SU-DHL-6 (cell line): ENCODE results near the gene SHROOM1.

Experiments used
- H2AFZ ChIP-seq: fragments of 200-600 bp; sonication (generic); 2 replicates; pipeline ENCODE4 v1.6.1; 2014; ENCODE audit warnings: low read depth, mild to moderate bottlenecking, moderate library complexity, mixed read lengths, antibody characterized with exemption, low read length; ENCODE audit not compliant: severe bottlenecking
- H3F3A ChIP-seq: fragments of 200-600 bp; shearing (Covaris generic); 2 replicates; pipeline ENCODE4 v1.6.0; 2016; ENCODE audit warnings: antibody characterized with exemption, mild to moderate bottlenecking; ENCODE audit not compliant: insufficient read depth
- H3K27ac ChIP-seq: fragments of 200-600 bp; sonication (generic); 2 replicates; pipeline ENCODE4 v1.5.1; 2016; ENCODE audit warnings: low read depth, mild to moderate bottlenecking, low read length, moderate library complexity, mixed read lengths
- H3K27me3 ChIP-seq: fragments of 200-600 bp; sonication (generic), shearing (Covaris generic); 2 replicates; pipeline ENCODE4 v1.6.0; 2014; ENCODE audit warnings: mild to moderate bottlenecking, low read length
- H3K36me3 ChIP-seq: fragments of 200-600 bp; sonication (generic); 2 replicates; pipeline ENCODE4 v1.6.1; 2014; ENCODE audit warnings: mild to moderate bottlenecking, low read length, mixed read lengths
- H3K4me2 ChIP-seq: fragments of 300-600, 200-600 bp; shearing (Covaris generic), sonication (generic); 2 replicates; pipeline ENCODE4 v1.6.0; 2014; ENCODE audit warnings: low read length, low read depth, mild to moderate bottlenecking; ENCODE audit not compliant: poor library complexity, severe bottlenecking
- H3K4me3 ChIP-seq: fragments of 200-600 bp; sonication (generic); 2 replicates; pipeline ENCODE4 v1.5.1; 2014; ENCODE audit warnings: antibody characterized with exemption, low read length, mild to moderate bottlenecking, mixed read lengths; ENCODE audit not compliant: insufficient read depth, poor library complexity, severe bottlenecking
- H3K79me2 ChIP-seq: fragments of 200-600 bp; sonication (generic); 2 replicates; pipeline ENCODE4 v1.6.1; 2014; ENCODE audit warnings: mild to moderate bottlenecking, low read length, moderate library complexity; ENCODE audit not compliant: insufficient read depth
- H3K9ac ChIP-seq: fragments of 200-600 bp; sonication (generic); 2 replicates; pipeline ENCODE4 v1.7.0; 2014; ENCODE audit warnings: mild to moderate bottlenecking, low read length
- H3K9me2 ChIP-seq: fragments of 200-600 bp; sonication (generic); replicated peaks from 2 replicates; pipeline ENCODE4 v1.6.1; 2014; ENCODE audit warnings: low read length; ENCODE audit not compliant: insufficient read depth
- H3K9me3 ChIP-seq: fragments of 200-600 bp; sonication (generic); 2 replicates; pipeline ENCODE4 v1.6.1; 2014; ENCODE audit warnings: low read length, mixed read lengths; ENCODE audit not compliant: insufficient read depth
- H4K20me1 ChIP-seq: fragments of 200-600 bp; sonication (generic); 2 replicates; pipeline ENCODE4 v1.6.1; 2014; ENCODE audit warnings: low read depth, mild to moderate bottlenecking, antibody characterized with exemption, low read length, moderate library complexity, mixed read lengths
- CTCF ChIP-seq: fragments of 200-600 bp; sonication (generic); IDR thresholded peaks from one replicate; pipeline ENCODE4 v1.5.1; 2017; ENCODE audit warnings: antibody characterized with exemption, mild to moderate bottlenecking, low read length, moderate library complexity; ENCODE audit not compliant: insufficient read depth, poor library complexity, severe bottlenecking
- EZH2phosphoT487 ChIP-seq: fragments of 200-600 bp; sonication (generic), shearing (Covaris generic); conservative IDR thresholded peaks from 2 replicates; pipeline ENCODE4 v1.6.1; 2018; ENCODE audit warnings: mild to moderate bottlenecking, antibody characterized with exemption, low read length, moderate library complexity, mixed read lengths

The SHROOM1 gene

GRCh38 chr5:132837868-132838267 is 7.4 kb upstream of the SHROOM1 start:
- Histone ChIP-seq H3K9me2 (no peaks in the 10 kb centered on the region), H2AFZ (no peak overlapping the region), H3K4me3 (no peak overlapping the region), H3K9ac (no peak overlapping the region), H3F3A (no peaks in the 10 kb centered on the region), H3K4me2 (no peak overlapping the region), H3K36me3 (no peaks in the 10 kb centered on the region), H3K9me3 (no peaks in the 10 kb centered on the region), H3K27ac (no peak overlapping the region), H3K27me3 (no peaks in the 10 kb centered on the region), H4K20me1 (no peaks in the 10 kb centered on the region), H3K79me2 (no peaks in the 10 kb centered on the region)
- TF ChIP-seq CTCF (no peak), EZH2phosphoT487 (no peak)

- Histone ChIP-seq H4K20me1 (no peaks in the 10 kb centered on the region), H3K9me2 (no peaks in the 10 kb centered on the region), H3K36me3 (no peaks in the 10 kb centered on the region), H2AFZ (no peak overlapping the region), H3K9me3 (no peaks in the 10 kb centered on the region), H3F3A (no peaks in the 10 kb centered on the region), H3K27me3 (no peaks in the 10 kb centered on the region), H3K4me2 (no peak overlapping the region), H3K4me3 (no peak overlapping the region), H3K27ac (no peak overlapping the region), H3K9ac (no peak overlapping the region), H3K79me2 (no peaks in the 10 kb centered on the region)
- no peak for TF ChIP-seq CTCF
- no peak for TF ChIP-seq EZH2phosphoT487
These were observed 6.4 kb upstream of the SHROOM1 start for GRCh38 chr5:132836852-132837251.

- H4K20me1 ChIP-seq, result no peaks in the 10 kb centered on the region
- no peak overlapping the region for H3K27ac ChIP-seq
- TF ChIP-seq CTCF (no peak), EZH2phosphoT487 (no peak)
- H3K9me3 ChIP-seq, result no peaks in the 10 kb centered on the region
- H3K27me3 ChIP-seq, result no peaks in the 10 kb centered on the region
- no peaks in the 10 kb centered on the region for H3K79me2 ChIP-seq
- H3F3A ChIP-seq, result no peaks in the 10 kb centered on the region
- no peaks in the 10 kb centered on the region for H3K36me3 ChIP-seq
- H2AFZ ChIP-seq, result no peak overlapping the region
- no peak overlapping the region for H3K9ac ChIP-seq
- no peak overlapping the region for H3K4me2 ChIP-seq
- H3K4me3 ChIP-seq, result no peak overlapping the region
- no peaks in the 10 kb centered on the region for H3K9me2 ChIP-seq
These were observed 3.6 kb upstream of the SHROOM1 start for GRCh38 chr5:132834057-132834456.
